WERI-Rb-1 (cell line): ENCODE results near the gene ZNF511.
"Not testable (repeated sequence)": the region's sequence is repeated elsewhere in the genome, so short reads cannot be mapped to it uniquely, and the experiment has no call there.

Experiments
- DNase-seq: peaks from one replicate; pipeline ENCODE4 v3.0.0-alpha.2; 2020
- H3K27ac ChIP-seq: fragments of 250-450 bp; sonication (Bioruptor Pico); 2 replicates; pipeline ENCODE4 v1.5.1; 2020; ENCODE audit warnings: mild to moderate bottlenecking, moderate library complexity
- H3K27me3 ChIP-seq: fragments of 250-450 bp; sonication (Bioruptor Pico); 2 replicates; pipeline ENCODE4 v1.5.1; 2021; ENCODE audit warnings: mild to moderate bottlenecking, low read depth, moderate library complexity; ENCODE audit not compliant: insufficient read depth, severe bottlenecking
- H3K36me3 ChIP-seq: fragments of 250-450 bp; sonication (Bioruptor Pico); 2 replicates; pipeline ENCODE4 v1.5.1; 2020; ENCODE audit warnings: mild to moderate bottlenecking, moderate library complexity
- H3K4me3 ChIP-seq: 2 replicates; pipeline ENCODE4 v1.5.1; 2011; ENCODE audit warnings: low read depth, mild to moderate bottlenecking, control low read depth, low read length
- H3K9me3 ChIP-seq: fragments of 250-450 bp; sonication (Bioruptor Pico); 2 replicates; pipeline ENCODE4 v1.5.1; 2021; ENCODE audit warnings: mild to moderate bottlenecking, moderate library complexity; ENCODE audit not compliant: severe bottlenecking
- TF ChIP-seq, protein P1 (sequence below): IDR thresholded peaks from 2 replicates; pipeline ENCODE4 v1.5.1; 2011; ENCODE audit warnings: low read depth, mild to moderate bottlenecking, control low read depth, inconsistent platforms, low read length

Gene ZNF511

DNA sequence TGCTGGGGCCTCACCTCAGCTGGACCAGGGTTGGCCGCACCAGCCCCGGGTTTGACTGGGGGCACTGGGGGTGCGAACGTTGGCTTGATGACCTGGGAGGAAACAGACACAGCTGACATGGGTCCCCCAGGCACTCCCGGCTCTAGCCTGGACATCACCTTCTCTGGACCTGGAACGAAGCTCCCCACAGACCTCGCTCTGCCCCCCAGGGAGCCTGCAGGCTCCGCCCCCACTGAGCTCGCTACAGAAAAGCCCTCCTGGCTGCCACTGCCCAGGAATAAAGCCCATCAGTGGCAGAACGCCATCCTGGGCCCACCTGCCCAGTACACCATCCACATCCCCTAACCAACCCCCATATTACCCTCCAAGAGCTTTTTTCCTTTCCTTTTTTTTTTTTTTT, 45.0 kb upstream of the ZNF511 start:
- H3K36me3 ChIP-seq, result no peaks in the 10 kb centered on the region
- H3K4me3 ChIP-seq, result no peak overlapping the region
- H3K27me3 ChIP-seq, result no peaks in the 10 kb centered on the region
- H3K9me3 ChIP-seq, result no peaks in the 10 kb centered on the region
- no peak overlapping the region for H3K27ac ChIP-seq
- no peak for DNase-seq
- TF ChIP-seq, protein P1, sequence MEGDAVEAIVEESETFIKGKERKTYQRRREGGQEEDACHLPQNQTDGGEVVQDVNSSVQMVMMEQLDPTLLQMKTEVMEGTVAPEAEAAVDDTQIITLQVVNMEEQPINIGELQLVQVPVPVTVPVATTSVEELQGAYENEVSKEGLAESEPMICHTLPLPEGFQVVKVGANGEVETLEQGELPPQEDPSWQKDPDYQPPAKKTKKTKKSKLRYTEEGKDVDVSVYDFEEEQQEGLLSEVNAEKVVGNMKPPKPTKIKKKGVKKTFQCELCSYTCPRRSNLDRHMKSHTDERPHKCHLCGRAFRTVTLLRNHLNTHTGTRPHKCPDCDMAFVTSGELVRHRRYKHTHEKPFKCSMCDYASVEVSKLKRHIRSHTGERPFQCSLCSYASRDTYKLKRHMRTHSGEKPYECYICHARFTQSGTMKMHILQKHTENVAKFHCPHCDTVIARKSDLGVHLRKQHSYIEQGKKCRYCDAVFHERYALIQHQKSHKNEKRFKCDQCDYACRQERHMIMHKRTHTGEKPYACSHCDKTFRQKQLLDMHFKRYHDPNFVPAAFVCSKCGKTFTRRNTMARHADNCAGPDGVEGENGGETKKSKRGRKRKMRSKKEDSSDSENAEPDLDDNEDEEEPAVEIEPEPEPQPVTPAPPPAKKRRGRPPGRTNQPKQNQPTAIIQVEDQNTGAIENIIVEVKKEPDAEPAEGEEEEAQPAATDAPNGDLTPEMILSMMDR, result no peak

DNA sequence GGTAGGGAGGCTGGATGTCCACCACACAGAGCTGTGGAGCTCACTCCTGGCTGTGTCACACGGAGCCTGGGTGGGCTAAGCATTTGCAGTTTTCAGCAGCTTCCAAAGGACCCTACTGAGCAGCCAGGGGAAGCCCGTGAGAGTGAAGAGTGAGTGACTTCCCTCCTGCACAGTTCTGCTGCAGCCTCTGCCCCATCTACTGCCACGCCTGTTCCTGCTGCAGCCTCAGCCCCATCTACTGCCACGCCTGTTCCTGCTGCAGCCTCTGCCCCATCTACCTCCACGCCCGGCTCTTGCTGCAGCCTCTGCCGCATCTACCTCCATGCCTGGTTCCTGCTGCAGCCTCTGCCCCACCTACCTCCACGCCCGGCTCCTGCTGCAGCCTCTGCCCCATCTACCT, 44.3 kb upstream of the ZNF511 start:
- no peaks in the 10 kb centered on the region for H3K27me3 ChIP-seq
- no peak for DNase-seq
- TF ChIP-seq, protein P1, result no peak
- no peak overlapping the region for H3K4me3 ChIP-seq
- no peaks in the 10 kb centered on the region for H3K9me3 ChIP-seq
- H3K27ac ChIP-seq, result no peak overlapping the region
- no peaks in the 10 kb centered on the region for H3K36me3 ChIP-seq

DNA sequence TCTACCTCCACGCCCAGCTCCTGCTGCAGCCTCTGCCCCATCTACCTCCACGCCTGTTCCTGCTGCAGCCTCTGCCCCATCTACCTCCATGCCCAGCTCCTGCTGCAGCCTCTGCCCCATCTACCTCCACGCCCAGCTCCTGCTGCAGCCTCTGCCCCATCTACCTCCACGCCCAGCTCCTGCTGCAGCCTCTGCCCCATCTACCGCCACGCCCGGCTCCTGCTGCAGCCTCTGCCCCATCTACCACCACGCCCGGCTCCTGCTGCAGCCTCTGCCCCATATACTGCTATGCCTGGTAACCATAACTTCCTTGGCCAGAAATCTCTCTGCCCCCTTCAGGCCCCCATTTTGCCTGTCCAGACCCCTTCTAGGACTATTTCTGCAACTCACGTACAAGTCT, 43.7 kb upstream of the ZNF511 start:
- not testable (repeated sequence) for H3K4me3 ChIP-seq, H3K27ac ChIP-seq, H3K36me3 ChIP-seq, H3K9me3 ChIP-seq, DNase-seq, H3K27me3 ChIP-seq

DNA sequence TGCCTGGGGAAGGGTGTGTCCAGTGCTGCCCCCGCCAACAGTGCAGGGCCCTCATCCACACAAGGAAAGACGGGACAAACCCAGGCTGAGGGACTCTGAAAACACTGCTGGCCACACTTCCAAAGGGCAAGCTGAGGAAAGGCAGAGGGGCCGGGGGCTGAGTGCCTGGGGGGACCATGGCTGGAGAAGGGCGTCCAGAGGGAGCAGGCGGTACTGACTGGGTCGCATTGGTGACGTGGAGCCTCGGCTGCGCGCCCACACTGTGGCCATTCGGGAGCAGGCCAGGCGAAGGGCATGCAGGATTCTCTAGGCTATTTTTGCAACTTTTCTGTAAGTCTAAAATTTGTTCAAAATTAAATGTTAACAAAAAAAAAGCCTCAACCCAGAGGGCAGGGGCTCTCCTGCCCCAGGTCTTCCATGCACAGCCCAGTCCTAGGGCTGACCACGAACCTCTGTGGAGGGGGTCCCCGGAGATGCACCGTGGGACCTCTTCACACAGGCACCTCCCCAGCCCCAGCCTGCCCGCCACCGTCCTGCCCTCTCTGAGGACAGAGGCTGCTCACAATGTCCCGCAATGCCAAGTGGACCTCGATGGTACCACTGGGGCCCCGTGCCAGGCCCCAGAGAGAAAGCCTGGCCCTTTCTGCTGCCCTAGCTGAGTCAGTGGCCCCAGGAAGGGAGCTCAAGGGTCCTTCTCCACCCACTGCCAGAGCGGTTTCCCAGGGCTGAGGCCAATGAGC, 42.5 kb upstream of the ZNF511 start:
- Histone ChIP-seq H3K27me3 (no peaks in the 10 kb centered on the region), H3K4me3 (no peak overlapping the region), H3K27ac (no peak overlapping the region), H3K36me3 (no peaks in the 10 kb centered on the region), H3K9me3 (no peaks in the 10 kb centered on the region)
- TF ChIP-seq, protein P1, result no peak
- DNase-seq, result no peak

- Histone ChIP-seq H3K36me3 (no peaks in the 10 kb centered on the region), H3K9me3 (no peaks in the 10 kb centered on the region), H3K27ac (no peak overlapping the region), H3K27me3 (no peaks in the 10 kb centered on the region), H3K4me3 (no peak overlapping the region)
- TF ChIP-seq, protein P1, result no peak
- no peak for DNase-seq
These were observed 41.4 kb upstream of the ZNF511 start for GRCh38 chr10:133267293-133267692.

DNA sequence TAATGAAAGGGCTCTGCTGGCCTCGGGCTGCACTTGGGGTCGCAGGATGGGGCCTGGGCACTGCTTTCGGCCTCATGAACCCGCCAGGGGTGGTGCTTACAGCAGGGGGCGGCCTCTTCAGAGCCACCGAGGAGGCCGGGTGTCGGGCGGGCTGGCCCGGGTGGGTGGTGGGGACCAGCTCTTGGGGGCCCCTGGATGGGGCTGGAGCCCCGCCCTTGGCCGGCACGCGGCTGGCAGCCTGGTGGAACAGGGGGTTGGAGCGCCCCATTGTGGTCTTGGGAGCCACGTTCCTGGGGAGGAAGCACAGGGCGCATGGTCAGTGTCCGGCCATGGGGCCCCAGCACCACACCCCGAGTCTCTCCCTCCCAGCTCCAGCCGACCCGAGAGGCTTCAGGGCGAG, 40.9 kb upstream of the ZNF511 start:
- TF ChIP-seq, protein P1, result 0 out of 2 replicates have a peak, but pooled peaks have one; percentile 13
- Histone ChIP-seq H3K4me3 (no peak overlapping the region), H3K36me3 (no peaks in the 10 kb centered on the region), H3K9me3 (no peaks in the 10 kb centered on the region), H3K27me3 (no peaks in the 10 kb centered on the region), H3K27ac (no peak overlapping the region)
- DNase-seq, result no peak
